ENCODE results near the gene PARL.
"Not testable (repeated sequence)": the region's sequence is repeated elsewhere in the genome, so short reads cannot be mapped to it uniquely, and the experiment has no call there.

PARL gene

DNA sequence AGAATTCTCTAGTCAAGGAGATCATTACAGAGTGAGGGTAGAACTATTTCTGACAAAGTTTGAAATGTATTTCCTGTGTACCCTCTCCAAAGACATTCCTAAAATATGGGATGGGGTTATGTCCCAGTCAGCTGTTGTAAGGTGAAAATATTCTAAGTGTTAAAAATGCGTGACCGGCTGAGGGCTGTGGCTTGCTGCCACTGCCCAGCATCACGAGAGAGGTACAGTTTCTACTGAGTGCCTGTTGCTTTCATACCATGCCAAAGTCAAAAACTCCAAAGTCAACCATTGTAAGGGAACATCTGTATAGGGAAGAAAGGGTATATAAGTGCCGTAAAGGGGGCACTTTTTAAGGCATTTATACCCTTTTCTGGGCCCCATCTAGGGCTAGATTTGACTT, 90.2 kb downstream of the PARL start:
- no peaks in the 10 kb centered on the region for H4K20me1 ChIP-seq (ENCODE audit: insufficient read depth, low read length)
- H3K27me3 ChIP-seq (ENCODE audit: low read depth, low read length), result no peaks in the 10 kb centered on the region
- no peak overlapping the region for H3K4me3 ChIP-seq (ENCODE audit: low read length)
- H3K9me3 ChIP-seq (ENCODE audit: insufficient read depth, low read length), result no peaks in the 10 kb centered on the region
- H3K36me3 ChIP-seq (replicated peaks; ENCODE audit: low read depth, low read length), result peaks cover 54% of the 10 kb centered on the region
- no peak overlapping the region for H3K27ac ChIP-seq (ENCODE audit: low read length)
- H3K79me2 ChIP-seq (ENCODE audit: low read length), result peaks cover 3% of the 10 kb centered on the region; the same call in 1 of the 2 replicates
- H3K4me1 ChIP-seq (ENCODE audit: low read length), result no peaks in the 10 kb centered on the region
- no peak overlapping the region for H2AFZ ChIP-seq (ENCODE audit: low read depth, low read length)
- TF ChIP-seq, protein P1, sequence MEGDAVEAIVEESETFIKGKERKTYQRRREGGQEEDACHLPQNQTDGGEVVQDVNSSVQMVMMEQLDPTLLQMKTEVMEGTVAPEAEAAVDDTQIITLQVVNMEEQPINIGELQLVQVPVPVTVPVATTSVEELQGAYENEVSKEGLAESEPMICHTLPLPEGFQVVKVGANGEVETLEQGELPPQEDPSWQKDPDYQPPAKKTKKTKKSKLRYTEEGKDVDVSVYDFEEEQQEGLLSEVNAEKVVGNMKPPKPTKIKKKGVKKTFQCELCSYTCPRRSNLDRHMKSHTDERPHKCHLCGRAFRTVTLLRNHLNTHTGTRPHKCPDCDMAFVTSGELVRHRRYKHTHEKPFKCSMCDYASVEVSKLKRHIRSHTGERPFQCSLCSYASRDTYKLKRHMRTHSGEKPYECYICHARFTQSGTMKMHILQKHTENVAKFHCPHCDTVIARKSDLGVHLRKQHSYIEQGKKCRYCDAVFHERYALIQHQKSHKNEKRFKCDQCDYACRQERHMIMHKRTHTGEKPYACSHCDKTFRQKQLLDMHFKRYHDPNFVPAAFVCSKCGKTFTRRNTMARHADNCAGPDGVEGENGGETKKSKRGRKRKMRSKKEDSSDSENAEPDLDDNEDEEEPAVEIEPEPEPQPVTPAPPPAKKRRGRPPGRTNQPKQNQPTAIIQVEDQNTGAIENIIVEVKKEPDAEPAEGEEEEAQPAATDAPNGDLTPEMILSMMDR (IDR thresholded peaks at IDR 0.05; ENCODE audit: low read depth, low read length), result no peak
- TF ChIP-seq EZH2phosphoT487 (IDR thresholded peaks at IDR 0.05; ENCODE audit: low read depth), result no peak
- no peak overlapping the region for H3K4me2 ChIP-seq (ENCODE audit: low read length)
- no peak overlapping the region for H3K9ac ChIP-seq (ENCODE audit: low read length)

DNA sequence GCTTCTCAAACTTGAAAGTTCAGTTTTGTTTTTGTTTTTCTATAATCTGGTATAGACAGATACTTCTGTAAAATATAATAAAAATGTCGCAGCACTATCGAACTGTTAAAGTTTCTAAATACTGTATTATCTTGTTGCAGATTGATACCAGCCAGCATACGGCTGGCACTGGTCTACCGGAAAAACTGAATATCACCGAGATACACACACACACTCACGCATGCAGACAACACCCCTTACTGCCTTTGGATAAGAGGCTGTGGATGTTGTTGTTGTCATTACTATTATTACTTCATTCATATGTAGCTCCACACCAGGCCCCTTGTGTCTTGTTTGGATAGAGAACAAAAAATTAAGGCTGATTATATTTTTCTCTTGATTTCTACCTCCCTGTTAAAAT, 91.7 kb downstream of the PARL start:
- H3K27ac ChIP-seq (ENCODE audit: low read length), result no peak overlapping the region
- H3K9me3 ChIP-seq (ENCODE audit: insufficient read depth, low read length), result no peaks in the 10 kb centered on the region
- TF ChIP-seq, protein P1 (IDR thresholded peaks at IDR 0.05; ENCODE audit: low read depth, low read length), result no peak
- TF ChIP-seq EZH2phosphoT487 (IDR thresholded peaks at IDR 0.05; ENCODE audit: low read depth), result no peak
- peaks cover 11% of the 10 kb centered on the region; the same call in 1 of the 2 replicates for H3K79me2 ChIP-seq (ENCODE audit: low read length)
- no peaks in the 10 kb centered on the region for H3K27me3 ChIP-seq (ENCODE audit: low read depth, low read length)
- no peak overlapping the region for H3K9ac ChIP-seq (ENCODE audit: low read length)
- H3K4me2 ChIP-seq (ENCODE audit: low read length), result no peak overlapping the region
- no peak overlapping the region for H3K4me3 ChIP-seq (ENCODE audit: low read length)
- peaks cover 50% of the 10 kb centered on the region for H3K36me3 ChIP-seq (replicated peaks; ENCODE audit: low read depth, low read length)
- no peak overlapping the region for H2AFZ ChIP-seq (ENCODE audit: low read depth, low read length)
- no peaks in the 10 kb centered on the region for H3K4me1 ChIP-seq (ENCODE audit: low read length)
- H4K20me1 ChIP-seq (ENCODE audit: insufficient read depth, low read length), result no peaks in the 10 kb centered on the region; the same call in 1 of the 2 replicates

DNA sequence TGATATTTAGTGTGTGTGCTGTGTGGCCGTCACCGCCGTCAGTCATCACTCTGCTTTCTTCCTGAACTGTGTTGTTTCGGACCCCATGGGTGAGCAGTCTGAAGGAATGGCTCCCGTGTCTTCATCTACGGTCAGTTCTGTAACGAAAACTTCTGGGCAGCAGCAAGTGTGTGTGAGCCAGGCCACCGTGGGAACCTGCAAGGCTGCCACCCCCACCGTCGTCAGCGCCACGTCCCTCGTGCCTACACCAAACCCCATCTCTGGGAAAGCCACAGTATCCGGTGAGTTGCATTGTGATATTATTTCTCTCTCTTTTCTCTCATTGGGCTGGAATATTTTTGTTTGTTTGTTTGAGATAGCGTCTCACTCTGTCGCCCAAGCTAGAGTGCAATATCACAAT, 94.0 kb downstream of the PARL start:
- no peaks in the 10 kb centered on the region for H3K4me1 ChIP-seq (ENCODE audit: low read length)
- no peak overlapping the region for H3K4me3 ChIP-seq (ENCODE audit: low read length)
- H3K27ac ChIP-seq (ENCODE audit: low read length), result no peak overlapping the region
- no peaks in the 10 kb centered on the region for H3K27me3 ChIP-seq (ENCODE audit: low read depth, low read length)
- no peaks in the 10 kb centered on the region; the same call in 1 of the 2 replicates for H4K20me1 ChIP-seq (ENCODE audit: insufficient read depth, low read length)
- H2AFZ ChIP-seq (ENCODE audit: low read depth, low read length), result no peak overlapping the region
- no peak overlapping the region for H3K4me2 ChIP-seq (ENCODE audit: low read length)
- H3K9me3 ChIP-seq (ENCODE audit: insufficient read depth, low read length), result no peaks in the 10 kb centered on the region
- H3K36me3 ChIP-seq (replicated peaks; ENCODE audit: low read depth, low read length), result peaks cover 53% of the 10 kb centered on the region
- TF ChIP-seq EZH2phosphoT487 (IDR thresholded peaks at IDR 0.05; ENCODE audit: low read depth), result no peak
- TF ChIP-seq, protein P1 (IDR thresholded peaks at IDR 0.05; ENCODE audit: low read depth, low read length), result no peak
- peaks cover 11% of the 10 kb centered on the region; the same call in 1 of the 2 replicates for H3K79me2 ChIP-seq (ENCODE audit: low read length)
- no peak overlapping the region for H3K9ac ChIP-seq (ENCODE audit: low read length)

DNA sequence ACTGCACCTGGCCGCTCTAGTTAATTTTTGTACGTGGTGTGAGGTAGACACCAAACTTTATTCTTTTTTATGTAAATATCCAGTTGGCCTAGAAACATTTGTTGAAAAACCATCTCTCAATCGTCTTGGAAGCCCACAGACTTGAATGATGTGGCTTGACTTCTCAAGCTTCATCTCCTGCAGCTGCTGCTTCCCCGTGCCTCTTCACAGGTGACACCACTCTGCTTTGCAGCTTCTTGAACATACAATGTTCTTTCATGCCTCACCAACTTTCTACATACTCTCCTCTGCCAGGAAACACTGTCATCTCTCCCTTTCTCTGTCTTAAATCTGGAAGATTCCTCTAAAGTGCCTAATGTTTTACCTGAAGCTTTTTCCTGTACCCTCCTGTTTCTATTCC, 94.9 kb downstream of the PARL start:
- Histone ChIP-seq H2AFZ (ENCODE audit: low read depth, low read length) (no peak overlapping the region), H3K27ac (ENCODE audit: low read length) (no peak overlapping the region), H3K79me2 (ENCODE audit: low read length) (peaks cover 11% of the 10 kb centered on the region; the same call in 1 of the 2 replicates), H3K4me2 (ENCODE audit: low read length) (no peak overlapping the region), H3K9ac (ENCODE audit: low read length) (no peak overlapping the region), H3K4me1 (ENCODE audit: low read length) (no peaks in the 10 kb centered on the region), H3K27me3 (ENCODE audit: low read depth, low read length) (no peaks in the 10 kb centered on the region), H4K20me1 (ENCODE audit: insufficient read depth, low read length) (no peaks in the 10 kb centered on the region; the same call in 1 of the 2 replicates), H3K36me3 (replicated peaks; ENCODE audit: low read depth, low read length) (peaks cover 55% of the 10 kb centered on the region), H3K9me3 (ENCODE audit: insufficient read depth, low read length) (no peaks in the 10 kb centered on the region), H3K4me3 (ENCODE audit: low read length) (no peak overlapping the region)
- no peak for TF ChIP-seq EZH2phosphoT487 (IDR thresholded peaks at IDR 0.05; ENCODE audit: low read depth)
- TF ChIP-seq, protein P1 (IDR thresholded peaks at IDR 0.05; ENCODE audit: low read depth, low read length), result no peak

DNA sequence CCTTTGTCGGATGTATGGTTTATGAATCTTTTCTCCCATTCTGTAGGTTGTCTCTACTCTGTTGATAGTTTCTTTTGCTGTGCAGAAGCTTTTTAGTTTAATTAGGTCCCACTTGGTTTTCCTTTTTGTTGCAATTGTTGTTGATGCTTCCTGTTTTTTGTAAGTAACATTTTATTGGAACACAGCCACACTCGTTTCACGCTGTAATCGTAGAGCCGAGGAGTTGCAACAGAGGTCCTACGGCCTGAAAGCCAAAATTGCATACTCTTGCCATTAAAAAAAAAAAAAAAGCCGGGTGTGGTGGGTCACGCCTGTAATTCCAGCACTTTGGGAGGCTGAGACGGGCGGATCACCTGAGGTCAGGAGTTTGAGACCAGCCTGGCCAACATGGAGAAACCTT, 100.2 kb downstream of the PARL start:
- H4K20me1 ChIP-seq (ENCODE audit: insufficient read depth, low read length); H3K27ac ChIP-seq (ENCODE audit: low read length); H3K4me1 ChIP-seq (ENCODE audit: low read length); H2AFZ ChIP-seq (ENCODE audit: low read depth, low read length); H3K27me3 ChIP-seq (ENCODE audit: low read depth, low read length); H3K4me2 ChIP-seq (ENCODE audit: low read length); H3K9ac ChIP-seq (ENCODE audit: low read length); H3K4me3 ChIP-seq (ENCODE audit: low read length); H3K9me3 ChIP-seq (ENCODE audit: insufficient read depth, low read length): not testable (repeated sequence)
- H3K36me3 ChIP-seq (replicated peaks; ENCODE audit: low read depth, low read length), result peaks cover 60% of the 10 kb centered on the region
- H3K79me2 ChIP-seq (ENCODE audit: low read length), result peaks cover 25% of the 10 kb centered on the region

Measured in OCI-LY3 (cell line).